Epidermal melanocyte (primary cell): ENCODE measurements around the gene GIMAP2.
"Not testable (repeated sequence)": the region's sequence is repeated elsewhere in the genome, so short reads cannot be mapped to it uniquely, and the experiment has no call there.

ENCODE experiments used
- DNase-seq: peaks from one replicate; pipeline ENCODE4 v3.0.0; 2011; ENCODE audit warnings: low spot score; ENCODE audit not compliant: insufficient read length

GIMAP2 gene

DNA sequence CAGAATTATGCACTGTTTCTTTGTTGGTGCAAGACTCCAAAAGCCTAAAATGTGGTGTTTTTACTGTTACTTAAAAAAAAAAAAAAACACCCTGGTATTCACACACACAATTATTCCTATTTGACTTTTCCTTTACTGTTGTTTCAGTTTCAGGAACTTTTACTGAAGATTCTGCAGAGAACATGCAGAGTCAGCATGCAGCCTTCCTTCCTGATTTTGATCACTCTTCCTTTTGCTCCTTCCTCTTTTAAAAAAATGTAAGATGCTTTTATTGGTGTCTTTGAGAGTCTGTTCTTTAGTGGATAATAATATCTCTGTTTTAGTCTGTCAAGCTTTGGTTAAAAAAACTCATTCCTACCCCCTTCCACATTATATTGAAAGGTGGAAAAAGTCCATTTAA, 9.2 kb upstream of the GIMAP2 start:
- not testable (repeated sequence) for DNase-seq

DNA sequence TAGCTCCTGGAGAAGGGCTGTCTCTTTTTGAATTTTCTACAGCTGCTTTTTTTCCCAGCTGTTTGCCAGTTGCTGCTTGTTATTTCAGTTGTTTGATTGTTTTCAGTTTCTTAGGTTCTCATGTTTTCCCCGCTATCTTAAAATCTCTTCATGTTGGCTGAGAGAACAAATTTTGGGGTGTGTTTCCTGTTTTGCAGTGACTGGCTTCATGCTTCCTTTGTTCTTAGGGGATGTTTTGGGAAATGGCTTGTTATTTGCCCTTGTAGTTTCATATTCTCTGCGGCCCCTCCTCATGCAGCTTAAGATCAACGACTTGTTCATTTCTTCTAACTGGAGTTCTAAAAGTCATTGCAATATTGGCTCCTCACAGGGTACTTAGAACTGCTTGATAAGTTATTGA, 8.7 kb upstream of the GIMAP2 start:
- not testable (repeated sequence) for DNase-seq

DNA sequence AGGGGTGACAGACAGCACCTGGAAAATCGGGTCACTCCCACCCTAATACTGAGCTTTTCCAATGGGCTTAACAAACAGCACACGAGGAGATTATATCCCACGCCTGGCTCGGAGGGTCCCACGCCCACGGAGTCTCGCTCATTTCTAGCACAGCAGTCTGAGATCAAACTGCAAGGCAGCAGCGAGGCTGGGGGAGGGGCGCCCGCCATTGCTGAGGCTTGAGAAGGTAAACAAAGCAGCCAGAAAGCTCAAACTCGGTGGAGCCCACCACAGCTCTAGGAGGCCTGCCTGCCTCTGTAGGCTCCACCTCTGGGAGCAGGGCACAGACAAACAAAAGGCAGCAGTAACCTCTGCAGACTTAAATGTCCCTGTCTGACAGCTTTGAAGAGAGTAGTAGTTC, 6.9 kb upstream of the GIMAP2 start:
- DNase-seq = not testable (repeated sequence)

DNA sequence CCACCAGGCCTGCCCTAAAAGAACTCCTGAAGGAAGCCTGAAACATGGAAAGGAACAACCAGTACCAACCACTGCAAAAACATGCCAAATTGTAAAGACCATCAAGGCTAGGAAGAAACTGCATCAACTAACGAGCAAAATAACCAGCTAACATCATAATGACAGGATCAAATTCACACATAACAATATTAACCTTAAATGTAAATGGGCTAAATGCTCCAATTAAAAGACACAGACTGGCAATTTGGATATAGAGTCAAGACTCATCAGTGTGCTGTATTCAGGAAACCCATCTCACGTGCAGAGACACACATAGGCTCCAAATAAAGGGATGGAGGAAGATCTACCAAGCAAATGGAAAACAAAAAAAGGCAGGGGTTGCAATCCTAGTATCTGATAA, 5.1 kb upstream of the GIMAP2 start:
- not testable (repeated sequence) for DNase-seq

DNA sequence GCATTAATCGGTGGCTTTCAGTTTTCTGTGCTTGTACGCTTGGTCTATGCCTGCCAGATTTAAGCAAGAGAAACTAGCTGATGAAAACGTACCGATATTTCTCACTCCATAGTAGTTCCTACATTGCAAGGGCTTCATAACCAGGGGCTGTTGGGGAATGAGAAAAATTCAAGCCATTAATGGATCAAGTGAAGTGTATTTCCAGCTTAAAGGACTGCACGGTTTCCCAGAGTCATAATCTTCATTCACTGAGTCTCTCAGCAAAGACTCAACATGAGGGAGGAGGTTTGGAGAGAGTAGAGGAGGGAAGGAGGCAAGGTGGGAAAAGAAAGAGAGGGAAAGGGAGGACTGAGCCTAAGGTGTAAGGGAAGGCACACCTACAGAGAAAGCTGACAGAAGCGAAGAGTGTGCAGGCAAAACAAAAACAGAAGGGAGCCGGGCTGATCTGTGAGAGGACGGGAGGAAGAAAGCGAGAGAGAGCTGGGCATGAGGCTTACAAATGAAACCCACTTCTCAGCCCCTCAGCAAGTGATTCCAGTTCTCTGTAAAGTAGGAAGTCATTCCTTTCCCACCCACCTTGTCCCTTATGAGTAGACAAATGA, 625 bp downstream of the GIMAP2 start:
- DNase-seq = no peak

DNA sequence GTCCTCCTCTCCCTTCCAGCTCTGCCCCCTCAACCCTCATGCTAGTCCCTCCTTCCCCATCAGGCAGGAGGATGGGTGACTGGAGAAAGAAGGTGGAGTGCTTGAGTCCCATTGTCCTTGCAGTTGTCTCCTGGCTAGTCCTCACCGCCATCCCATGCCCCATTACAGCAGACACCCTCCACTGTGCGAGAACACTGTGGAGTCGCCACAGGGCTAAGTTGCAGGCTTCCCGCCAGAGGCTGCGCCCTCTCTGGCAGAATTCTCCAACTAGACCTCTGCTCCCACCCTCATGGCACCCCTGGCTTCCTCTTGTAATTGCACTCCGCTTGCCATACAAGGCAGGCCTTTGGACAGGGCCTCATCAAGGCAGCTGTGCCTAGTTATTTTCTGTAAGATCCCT, 3.1 kb downstream of the GIMAP2 start:
- DNase-seq = no peak

DNA sequence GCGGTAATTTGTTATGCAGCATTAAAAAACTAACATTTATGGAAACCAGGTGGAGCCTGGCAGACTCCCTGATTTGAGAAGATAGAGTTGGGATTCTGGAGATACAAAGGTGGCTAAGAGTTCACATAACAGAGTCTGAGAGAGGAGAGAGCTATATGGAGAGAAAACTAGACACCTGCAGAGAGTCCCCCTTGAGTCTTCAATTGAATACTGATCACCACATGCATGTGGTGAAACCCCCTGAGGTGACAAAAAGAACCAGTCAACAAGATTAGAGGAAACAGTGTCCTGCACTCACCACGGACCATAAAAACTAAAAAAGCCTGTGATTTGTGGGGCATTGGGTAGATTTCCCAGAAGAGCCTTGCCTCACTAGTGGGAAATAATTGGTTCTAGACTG, 10.1 kb downstream of the GIMAP2 start:
- no peak for DNase-seq

DNA sequence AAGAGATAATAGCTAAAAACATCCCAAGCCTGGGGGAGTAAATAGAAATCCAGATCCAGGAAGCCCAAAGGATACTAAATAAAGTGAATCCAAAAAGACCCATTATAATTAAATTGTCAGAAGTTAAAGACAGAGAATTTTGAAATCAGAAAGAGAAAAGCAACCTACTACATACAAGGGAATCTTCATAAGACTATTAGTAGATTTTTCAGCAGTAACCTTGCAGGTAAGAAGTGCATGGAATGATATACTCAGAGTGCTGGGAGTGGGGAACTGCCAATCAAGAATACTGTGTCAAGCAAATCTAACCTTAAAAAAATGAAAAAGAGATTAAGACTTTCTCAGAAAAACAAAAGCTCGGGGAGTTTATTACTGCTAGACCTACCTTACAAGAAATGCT, 17.7 kb downstream of the GIMAP2 start:
- no peak for DNase-seq

DNA sequence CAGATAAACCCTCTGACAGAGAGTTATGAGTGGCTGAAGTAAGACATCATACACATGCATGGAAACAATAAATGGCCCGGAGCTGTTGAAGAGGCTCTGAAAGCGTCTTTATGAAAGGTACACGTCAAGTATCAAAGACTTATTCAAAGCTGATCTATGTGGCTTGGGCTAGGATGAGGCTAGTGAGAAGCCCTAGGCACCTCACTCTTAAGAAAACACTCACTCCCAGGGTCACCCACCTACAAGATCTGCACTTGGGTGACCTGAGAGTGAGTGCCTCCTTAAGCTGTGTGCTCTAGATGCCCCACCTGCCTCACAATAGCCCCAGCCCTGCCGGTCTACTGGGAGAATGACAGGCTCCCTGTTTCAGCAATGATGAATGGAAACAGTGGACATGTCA, 29.8 kb downstream of the GIMAP2 start:
- DNase-seq = no peak

DNA sequence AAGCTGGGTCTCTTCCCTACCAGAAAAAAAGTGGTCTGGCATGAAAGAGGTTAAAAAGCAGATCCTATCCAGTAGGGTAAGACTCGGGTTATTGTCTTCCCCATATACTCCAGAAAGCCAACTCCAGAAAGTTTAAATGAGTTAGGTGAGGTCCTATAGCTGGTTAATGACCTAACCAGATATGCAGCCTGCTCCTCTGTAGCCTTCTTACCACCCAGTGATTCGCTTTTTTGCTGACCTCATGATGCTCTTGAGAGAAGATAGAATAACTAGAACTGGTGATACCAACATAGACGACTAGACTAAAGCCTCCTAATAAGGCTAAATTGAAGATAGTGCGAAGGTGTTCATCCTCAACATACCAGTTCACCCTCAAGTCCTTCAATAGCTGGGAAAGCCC, 30.2 kb downstream of the GIMAP2 start:
- DNase-seq = no peak

DNA sequence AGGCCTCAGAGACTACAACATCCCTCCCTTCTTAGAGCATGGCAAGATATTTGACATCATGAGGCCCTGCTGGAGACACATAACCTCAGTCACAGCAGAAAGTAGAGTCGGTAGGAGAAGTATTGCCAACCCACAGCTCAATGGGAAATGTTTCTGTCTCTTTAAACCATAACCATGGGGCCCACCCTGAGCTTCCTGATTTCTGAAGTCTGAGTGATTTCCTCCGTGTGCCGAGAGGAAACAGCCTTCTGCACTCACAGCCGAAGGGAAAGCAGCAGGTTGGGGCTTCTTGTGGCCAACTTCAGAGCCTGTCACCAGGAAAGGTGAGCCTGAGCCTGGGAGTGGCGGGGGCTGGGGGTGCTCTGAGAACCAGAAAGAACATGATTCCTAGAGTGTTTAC, 30.9 kb downstream of the GIMAP2 start, which contains the start of gene GIMAP1:
Gene GIMAP1 (plus strand): TSS at position 246 of the 400 bp plus-strand sequence. CDS start 2,435 bp downstream, outside the sequence.
- DNase-seq = no peak

DNA sequence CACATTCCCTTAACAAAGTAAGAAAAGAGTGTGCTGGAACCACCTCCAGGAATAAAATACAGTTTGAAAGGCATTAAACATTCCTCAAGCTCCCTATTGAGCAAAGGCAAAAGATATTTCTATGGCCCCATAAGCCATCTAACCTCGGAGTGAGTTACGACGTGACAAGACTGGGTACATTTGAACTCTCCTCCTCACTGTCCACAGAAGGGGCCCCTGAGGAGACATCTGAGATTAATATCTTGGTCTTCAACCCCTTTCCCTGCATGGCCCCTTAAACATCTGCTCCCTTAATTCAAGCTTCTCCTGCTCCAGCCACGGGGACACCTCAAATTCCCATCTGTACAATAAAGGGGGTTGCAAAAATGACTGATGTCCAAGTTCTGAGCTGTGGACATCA, 31.4 kb downstream of the GIMAP2 start:
- DNase-seq = no peak

DNA sequence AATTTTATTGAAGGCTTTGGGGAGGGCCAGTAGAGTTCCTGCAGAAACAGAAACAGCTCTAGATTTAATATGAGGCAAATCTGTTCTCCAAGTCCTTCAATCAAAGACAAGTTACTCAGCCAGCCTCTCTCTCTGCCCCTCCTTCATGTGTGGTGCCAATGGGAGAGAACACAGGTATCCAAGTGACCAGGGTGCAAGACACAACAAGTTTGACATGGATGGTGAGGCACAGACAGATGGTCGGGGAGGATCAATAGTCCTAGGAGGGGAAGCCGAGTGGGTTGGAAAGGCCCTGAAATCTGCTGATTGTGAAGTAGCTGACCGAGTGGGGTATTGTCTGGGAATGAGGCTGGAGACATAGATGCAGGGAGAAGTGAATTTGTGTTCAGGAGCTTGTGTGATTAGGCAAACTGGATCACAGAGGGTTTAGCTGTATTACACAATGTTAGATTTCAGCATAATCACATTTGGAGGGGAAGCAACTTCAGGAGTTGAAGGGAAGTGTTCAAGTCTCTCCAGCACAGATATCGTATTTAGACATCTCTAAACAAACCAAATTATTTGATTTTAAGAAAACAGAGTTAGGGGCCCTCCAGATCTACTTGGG, 32.4 kb downstream of the GIMAP2 start:
- no peak for DNase-seq

DNA sequence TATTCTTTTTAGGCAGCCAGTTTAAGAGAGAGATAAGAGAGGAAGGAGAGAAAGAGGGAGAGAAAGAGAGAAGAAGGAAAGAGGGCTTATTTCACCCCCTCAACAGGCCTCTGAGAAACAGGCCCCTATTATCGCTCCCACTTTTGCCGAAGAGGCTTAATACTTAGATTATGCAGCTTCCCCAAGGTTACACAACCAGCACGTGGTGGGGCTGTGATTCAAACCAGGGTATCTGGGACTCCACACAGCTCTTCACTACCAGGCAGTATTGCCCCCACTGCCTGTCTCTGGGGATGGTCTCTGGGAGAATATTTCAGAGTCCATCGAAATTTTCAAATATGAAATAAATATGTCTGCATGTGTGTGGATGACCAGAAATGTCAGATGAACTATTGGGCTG, 33.9 kb downstream of the GIMAP2 start:
- no peak for DNase-seq

DNA sequence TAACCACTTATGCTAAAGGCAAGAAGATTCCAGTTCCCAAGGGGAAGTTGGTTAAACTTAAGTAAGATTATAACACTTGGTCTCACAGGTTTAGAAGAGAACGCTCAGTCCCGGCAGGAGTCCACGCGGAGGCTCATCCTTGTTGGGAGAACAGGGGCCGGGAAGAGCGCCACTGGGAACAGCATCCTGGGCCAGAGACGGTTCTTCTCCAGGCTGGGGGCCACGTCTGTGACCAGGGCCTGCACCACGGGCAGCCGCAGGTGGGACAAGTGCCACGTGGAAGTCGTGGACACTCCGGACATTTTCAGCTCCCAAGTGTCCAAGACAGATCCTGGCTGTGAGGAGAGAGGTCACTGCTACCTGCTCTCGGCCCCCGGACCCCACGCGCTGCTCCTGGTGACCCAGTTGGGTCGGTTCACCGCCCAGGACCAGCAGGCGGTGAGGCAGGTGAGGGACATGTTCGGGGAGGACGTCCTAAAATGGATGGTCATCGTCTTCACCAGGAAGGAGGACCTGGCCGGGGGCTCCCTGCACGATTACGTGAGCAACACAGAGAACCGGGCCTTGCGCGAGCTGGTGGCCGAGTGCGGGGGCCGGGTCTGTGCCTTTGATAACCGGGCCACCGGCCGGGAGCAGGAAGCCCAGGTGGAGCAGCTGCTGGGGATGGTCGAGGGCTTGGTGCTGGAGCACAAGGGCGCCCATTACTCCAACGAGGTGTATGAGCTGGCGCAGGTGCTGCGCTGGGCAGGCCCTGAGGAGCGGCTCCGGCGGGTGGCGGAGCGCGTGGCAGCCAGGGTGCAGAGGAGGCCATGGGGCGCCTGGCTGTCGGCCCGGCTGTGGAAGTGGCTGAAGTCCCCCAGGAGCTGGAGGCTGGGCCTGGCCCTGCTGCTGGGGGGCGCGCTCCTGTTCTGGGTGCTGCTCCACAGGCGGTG, 34.7 kb downstream of the GIMAP2 start:
- DNase-seq = no peak

DNA sequence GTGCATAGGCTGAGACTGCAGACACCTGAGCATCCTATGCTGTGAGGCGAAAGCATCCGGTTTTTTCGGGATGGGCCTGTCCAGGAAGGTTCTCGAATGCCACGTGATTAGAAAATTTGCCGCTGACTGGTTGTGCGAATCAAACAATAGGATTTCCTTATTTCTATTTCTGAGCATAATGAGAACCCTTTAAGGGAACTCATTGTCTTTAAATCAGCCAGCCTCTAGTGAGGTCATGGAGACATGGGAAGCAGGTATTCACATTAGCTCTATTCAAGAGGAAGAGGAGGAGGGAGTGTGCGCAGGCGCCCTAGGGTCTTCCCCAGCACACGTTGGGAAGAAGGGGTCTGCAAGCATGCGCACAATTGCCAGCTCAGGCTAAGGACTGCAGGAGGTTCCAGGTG, 36.5 kb downstream of the GIMAP2 start:
- no peak for DNase-seq

DNA sequence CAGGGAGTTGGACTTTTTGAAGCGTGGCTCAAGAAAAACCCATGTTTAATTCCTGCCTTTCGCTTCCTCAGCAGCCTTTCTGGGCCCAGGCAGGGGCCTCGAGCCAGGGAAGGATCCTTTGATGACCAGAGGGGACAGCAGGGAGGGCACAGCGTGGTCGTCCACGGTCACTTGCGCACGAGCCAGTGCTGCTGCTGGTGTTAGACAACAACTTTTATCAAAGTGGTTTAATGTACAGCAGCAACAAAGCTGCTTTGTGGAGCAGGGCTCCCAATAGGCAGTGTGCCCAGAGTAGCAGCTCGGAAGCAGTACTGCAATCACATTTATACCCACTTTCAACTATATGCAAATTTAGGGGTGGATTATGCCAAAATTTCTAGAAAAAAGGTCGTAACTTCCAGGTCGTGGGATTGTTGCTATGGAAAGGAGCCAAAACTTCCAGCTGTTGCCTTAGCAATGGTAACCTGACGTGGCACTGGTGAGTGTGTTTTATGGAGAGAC, 37.0 kb downstream of the GIMAP2 start:
- no peak for DNase-seq

DNA sequence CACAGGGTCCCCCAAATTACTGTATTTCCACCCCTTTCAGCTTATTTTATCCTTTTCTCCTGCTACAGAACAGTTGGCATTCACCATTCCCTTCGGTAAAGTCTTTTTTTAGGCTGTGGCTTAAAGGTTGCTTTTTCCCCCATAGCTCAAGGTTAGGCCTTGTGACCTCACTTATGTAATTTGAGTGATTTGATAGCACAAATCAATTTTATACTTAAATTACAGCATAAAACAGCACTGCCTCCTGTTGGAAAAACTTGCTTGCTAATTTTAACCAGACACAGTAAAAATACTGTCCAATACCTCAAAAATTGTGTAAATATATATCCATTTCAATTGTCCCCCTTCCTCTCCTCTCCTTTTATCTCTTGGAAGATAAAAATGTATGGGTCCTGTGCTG, 38.0 kb downstream of the GIMAP2 start:
- DNase-seq = no peak

DNA sequence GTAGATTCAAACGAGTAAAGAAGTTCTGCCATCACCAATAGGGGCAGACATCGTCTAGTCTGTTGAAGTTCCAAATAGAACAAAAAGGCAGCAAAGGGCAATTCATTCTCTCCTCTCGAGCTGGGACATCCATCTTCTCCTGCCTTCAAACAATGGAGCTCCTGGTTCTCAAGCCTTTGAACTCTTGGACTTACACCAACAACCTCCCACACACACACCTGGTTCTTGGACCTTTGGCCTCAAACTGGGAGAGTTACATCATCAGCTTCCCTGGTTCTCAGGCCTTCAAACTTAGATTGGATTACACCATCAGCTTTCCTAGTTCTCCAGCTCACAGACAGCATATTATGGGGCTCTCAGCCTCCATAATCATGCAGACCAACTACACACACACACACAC, 41.9 kb downstream of the GIMAP2 start:
- DNase-seq = no peak

DNA sequence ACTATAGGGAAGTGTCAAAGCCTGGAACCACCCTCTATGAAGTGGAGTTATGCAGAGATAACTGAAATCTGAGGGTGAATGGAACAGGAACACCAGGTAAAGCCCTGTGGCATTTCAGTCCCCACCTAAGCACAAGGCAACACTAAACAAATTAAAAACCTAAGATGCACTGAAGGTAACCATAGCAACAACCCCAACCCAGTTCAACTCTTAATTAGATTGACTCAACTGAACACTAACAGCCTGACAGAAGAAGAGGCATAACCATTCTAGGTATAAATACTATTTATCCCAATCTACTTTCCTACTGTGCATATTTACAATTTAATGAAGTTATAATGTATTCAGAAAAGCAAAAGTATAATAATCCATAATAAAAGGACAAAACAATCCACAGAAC, 42.5 kb downstream of the GIMAP2 start:
- no peak for DNase-seq

DNA sequence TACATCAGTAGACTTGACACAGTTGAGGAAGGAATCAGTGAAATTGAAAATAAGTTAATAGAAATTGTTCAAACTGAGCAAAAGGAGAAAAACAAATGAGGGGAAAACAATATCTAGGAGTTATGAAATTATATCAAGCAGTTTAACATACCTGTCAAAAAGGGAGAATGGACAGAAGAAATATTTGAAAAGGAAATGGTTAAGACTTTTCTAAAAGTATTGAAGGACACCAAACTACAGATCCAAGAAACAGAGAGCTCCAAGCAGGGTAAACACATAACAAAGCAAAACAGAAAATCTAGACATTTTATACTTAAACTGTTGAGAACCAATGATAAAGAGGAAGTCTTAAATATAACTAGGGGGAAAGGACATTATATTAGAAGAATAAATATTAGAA, 43.1 kb downstream of the GIMAP2 start:
- DNase-seq = no peak

DNA sequence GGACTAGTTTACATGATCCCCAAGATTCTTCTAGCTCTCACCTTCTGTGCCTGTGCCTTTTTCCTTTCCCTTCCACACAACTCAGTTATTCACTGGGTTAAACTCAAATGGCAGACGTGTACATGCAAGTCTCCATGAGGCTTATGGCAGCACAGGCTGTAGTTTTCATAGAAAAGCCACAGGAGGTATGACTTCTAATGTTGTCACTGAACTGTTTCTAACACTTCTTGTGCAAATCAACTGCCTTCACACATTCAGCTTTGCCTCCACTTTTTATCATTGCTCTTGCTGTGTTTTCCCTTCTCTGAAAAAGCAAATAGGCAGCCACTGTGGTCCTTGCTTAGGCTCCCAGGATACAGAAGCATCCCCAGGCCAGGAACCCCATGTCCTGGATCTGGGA, 46.4 kb downstream of the GIMAP2 start:
- DNase-seq = no peak
